CD14-positive monocyte (primary cell): ENCODE measurements around the gene SPAG8. TPM values are rescaled to one million over a fixed set of nuclear protein-coding genes. Genes with fewer than 3 reads are reported as not detected.

ENCODE experiments used
- DNase-seq, 3 donors: peaks; one replicate each; pipeline ENCODE4 v3.0.0-alpha.2; 2011 to 2022
- H2AFZ ChIP-seq: 2 replicates; pipeline ENCODE4 v1.6.0; 2012; ENCODE audit warnings: mild to moderate bottlenecking, low read depth, low read length, inconsistent platforms; ENCODE audit not compliant: insufficient read depth, poor library complexity, severe bottlenecking
- H3K27ac ChIP-seq, 2 donors: 1 replicate in 1 of 2; 2 replicates in 1 of 2; pipeline ENCODE4 v1.5.1; 2012 to 2013; ENCODE audit warnings: low read length in 2 of 2, control low read depth in 1 of 2, inconsistent platforms in 1 of 2, low read depth in 1 of 2, mild to moderate bottlenecking in 1 of 2
- H3K27me3 ChIP-seq, 2 donors: one replicate each; pipeline versions ENCODE4 v1.6.0 to v1.6.1; 2011 to 2013; ENCODE audit warnings: low read length in 2 of 2; ENCODE audit not compliant: control insufficient read depth in 2 of 2, insufficient read depth in 2 of 2
- H3K36me3 ChIP-seq, 2 donors: replicated peaks in 1 of 2; 1 replicate in 1 of 2; 2 replicates in 1 of 2; pipeline versions ENCODE4 v1.5.1 to v1.6.1; 2012 to 2013; ENCODE audit warnings: low read length in 2 of 2, control low read depth in 1 of 2, inconsistent platforms in 1 of 2, mild to moderate bottlenecking in 1 of 2; ENCODE audit not compliant: insufficient read depth in 2 of 2, control insufficient read depth in 1 of 2
- H3K4me1 ChIP-seq, 2 donors: 1 replicate in 1 of 2; 2 replicates in 1 of 2; pipeline versions ENCODE4 v1.5.1 to v1.6.1; 2012 to 2013; ENCODE audit warnings: low read length in 2 of 2, control low read depth in 1 of 2, inconsistent platforms in 1 of 2, mild to moderate bottlenecking in 1 of 2, moderate library complexity in 1 of 2; ENCODE audit not compliant: insufficient read depth in 2 of 2, control insufficient read depth in 1 of 2
- H3K4me2 ChIP-seq: replicated peaks from 2 replicates; pipeline ENCODE3; 2012; ENCODE audit warnings: low read length, moderate library complexity, mild to moderate bottlenecking; ENCODE audit not compliant: poor library complexity, severe bottlenecking; ENCODE audit errors: extremely low read depth
- H3K4me3 ChIP-seq, 3 experiments: fragments of 200-600 bp in 1 of 3; sonication (generic) in 1 of 3; replicated peaks in 1 of 3; 1 replicate in 2 of 3; 2 replicates in 1 of 3; pipeline ENCODE4 v1.5.1; 2011 to 2013; ENCODE audit warnings: low read length in 3 of 3, mild to moderate bottlenecking in 3 of 3, control low read depth in 2 of 3, low read depth in 2 of 3, inconsistent platforms in 1 of 3, moderate library complexity in 1 of 3
- H3K79me2 ChIP-seq: 2 replicates; pipeline ENCODE4 v1.6.0; 2012; ENCODE audit warnings: mild to moderate bottlenecking, control low read depth, inconsistent platforms, low read length, moderate library complexity; ENCODE audit not compliant: insufficient read depth
- H3K9ac ChIP-seq: 2 replicates; pipeline ENCODE4 v1.6.0; 2017; ENCODE audit warnings: low read length, mild to moderate bottlenecking; ENCODE audit not compliant: insufficient read depth, poor library complexity, severe bottlenecking
- H3K9me3 ChIP-seq, 2 donors: replicated peaks in 1 of 2; 1 replicate in 1 of 2; 2 replicates in 1 of 2; pipeline versions ENCODE4 v1.5.1 to v1.6.1; 2012 to 2013; ENCODE audit warnings: low read length in 2 of 2, control low read depth in 1 of 2; ENCODE audit not compliant: control insufficient read depth in 1 of 2, insufficient read depth in 1 of 2
- H4K20me1 ChIP-seq: 2 replicates; pipeline ENCODE4 v1.6.0; 2012; ENCODE audit warnings: mild to moderate bottlenecking, low read length, control low read depth, moderate library complexity; ENCODE audit not compliant: insufficient read depth
- H3K27ac Mint-ChIP-seq, 7 donors: one replicate each; pipeline ENCODE4 v1.8.0; 2020; ENCODE audit warnings: mild to moderate bottlenecking in 7 of 7, mixed read lengths in 7 of 7, moderate library complexity in 6 of 7, inconsistent platforms in 2 of 7
- H3K27me3 Mint-ChIP-seq, 3 donors: one replicate each; pipeline ENCODE4 v1.8.0; 2021 to 2022; ENCODE audit warnings: low read depth in 3 of 3, mild to moderate bottlenecking in 3 of 3, mixed read lengths in 3 of 3, moderate library complexity in 3 of 3, inconsistent platforms in 1 of 3
- H3K36me3 Mint-ChIP-seq, 2 donors: one replicate each; pipeline ENCODE4 v1.8.0; 2020; ENCODE audit warnings: mixed read lengths in 2 of 2, inconsistent platforms in 1 of 2, mild to moderate bottlenecking in 1 of 2
- H3K4me1 Mint-ChIP-seq: one replicate; pipeline ENCODE4 v1.8.0; 2020; ENCODE audit warnings: mild to moderate bottlenecking, mixed read lengths
- H3K4me3 Mint-ChIP-seq, 2 donors: one replicate each; pipeline ENCODE4 v1.8.0; 2020; ENCODE audit warnings: mild to moderate bottlenecking in 2 of 2, mixed read lengths in 2 of 2, moderate library complexity in 1 of 2
- H3K9me3 Mint-ChIP-seq, 7 donors: one replicate each; pipeline ENCODE4 v1.8.0; 2020 to 2022; ENCODE audit warnings: mixed read lengths in 7 of 7, mild to moderate bottlenecking in 6 of 7, moderate library complexity in 6 of 7, inconsistent platforms in 2 of 7
- CTCF ChIP-seq: fragments of 200-600 bp; IDR thresholded peaks from one replicate; pipeline ENCODE4 v1.8.0; 2022; ENCODE audit warnings: antibody characterized with exemption, mild to moderate bottlenecking
- WGBS: methylation state at CpG from one replicate; pipeline ENCODE4 v1.1.5; 2013; ENCODE audit warnings: missing lambda C conversion rate; ENCODE audit not compliant: insufficient coverage; 5-methylcytosine and 5-hydroxymethylcytosine counted together
- intact Hi-C, 2 donors: fragments of 100-400 bp; cut with micrococcal nuclease; formaldehyde crosslinking; loops; one replicate each; pipeline versions ENCODE4 v1.15.0 to v1.15.1; 2023
- polyA plus RNA-seq, 3 donors: library from polyadenylated mRNA; depleted of rRNA in 1 of 3; unstranded in 2 of 3; stranded (reverse) in 1 of 3; fragments of 300-500 nt in 2 of 3; fragments of >200 nt in 1 of 3; fragmentation: Illumina TruSeq in 2 of 3; gene quantifications; 1 replicate in 2 of 3; 2 replicates in 1 of 3; pipeline ENCODE4 v1.2.3, GENCODE V29; 2012 to 2021

The SPAG8 gene
- polyA plus RNA-seq, 3 donors, result 0.52 to 2.9 (median 0.68) TPM

DNA sequence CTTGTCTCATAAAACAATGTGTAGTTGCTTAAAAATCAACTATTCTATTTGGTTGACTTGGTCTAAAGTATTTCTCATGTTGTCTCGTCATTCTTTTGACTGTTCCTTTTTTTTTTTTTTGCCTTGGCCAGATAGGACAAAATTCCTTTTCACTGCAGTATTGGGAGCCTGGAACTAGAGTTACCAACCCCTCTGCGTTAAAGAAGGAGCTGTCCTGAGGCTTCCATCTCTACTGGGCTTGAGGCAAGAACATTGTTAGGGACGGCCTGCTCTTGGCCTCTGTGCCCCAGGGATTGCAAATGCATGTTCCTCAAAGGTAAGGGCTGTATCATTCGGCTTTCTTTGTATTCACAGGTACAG is 22.1 kb downstream of the SPAG8 start:
- Histone ChIP-seq H3K36me3 (no peaks in the 10 kb centered on the region), H3K4me1 (no peaks in the 10 kb centered on the region), H2AFZ (no peak overlapping the region), H3K79me2 (no peaks in the 10 kb centered on the region), H4K20me1 (no peaks in the 10 kb centered on the region), H3K9me3 (no peaks in the 10 kb centered on the region), H3K27me3 (peaks cover 0 to 13% of the 10 kb centered on the region in 2 donors), H3K4me2 (no peak overlapping the region), H3K9ac (no peak overlapping the region), H3K27ac (no peak overlapping the region), H3K4me3 (no peak overlapping the region)
- Mint-ChIP-seq H3K27me3 (peaks cover 15 to 23% (median 15%) of the 10 kb centered on the region in 3 donors), H3K4me3 (no peak overlapping the region), H3K27ac (no peak overlapping the region), H3K36me3 (peaks cover 0 to 1% of the 10 kb centered on the region in 2 donors), H3K4me1 (peaks cover 11% of the 10 kb centered on the region), H3K9me3 (peaks cover 0 to 4% (median 0%) of the 10 kb centered on the region in 7 donors)
- WGBS, result 62% methylated on average over 4 of the region's 4 CpGs
- intact Hi-C loops, result loop anchor here (1.0 to 5.0 kb wide), 2 partner anchors 92 kb away; no protein-coding TSS in a partner anchor
- TF ChIP-seq CTCF, result no peak
- DNase-seq, result no peak

- Histone ChIP-seq H3K27me3 (peaks cover 0 to 13% of the 10 kb centered on the region in 2 donors), H3K79me2 (no peaks in the 10 kb centered on the region), H3K4me1 (no peaks in the 10 kb centered on the region), H4K20me1 (no peaks in the 10 kb centered on the region), H2AFZ (no peak overlapping the region), H3K9ac (no peak overlapping the region), H3K36me3 (no peaks in the 10 kb centered on the region), H3K27ac (no peak overlapping the region), H3K4me2 (no peak overlapping the region), H3K4me3 (no peak overlapping the region), H3K9me3 (no peaks in the 10 kb centered on the region)
- H3K27ac Mint-ChIP-seq, result no peak overlapping the region
- WGBS, result no CpG with 5 or more reads among the region's 2 CpGs
- DNase-seq, result no peak
- H3K9me3 Mint-ChIP-seq, result peaks cover 0 to 4% (median 0%) of the 10 kb centered on the region in 7 donors
- peaks cover 15 to 23% (median 15%) of the 10 kb centered on the region in 3 donors for H3K27me3 Mint-ChIP-seq
- intact Hi-C loops, result no loop called here
- peaks cover 11% of the 10 kb centered on the region for H3K4me1 Mint-ChIP-seq
- peaks cover 0 to 1% of the 10 kb centered on the region in 2 donors for H3K36me3 Mint-ChIP-seq
- H3K4me3 Mint-ChIP-seq, result no peak overlapping the region
- no peak for TF ChIP-seq CTCF
Observed at GRCh38 chr9:35789541-35789940, 22.5 kb downstream of the SPAG8 start.
